BLaER1 (cell line): ENCODE measurements around the gene ASB13.
A peak's percentile ranks its signal among the peaks of the same experiment; 100 is the strongest.

Source experiments
- H3K27ac ChIP-seq: shearing (Covaris generic); formaldehyde crosslinking; 2 replicates; pipeline ENCODE4 v1.8.1; 2022
- H3K27me3 ChIP-seq: shearing (Covaris generic); formaldehyde crosslinking; 2 replicates; pipeline ENCODE4 v1.8.1; 2022
- H3K36me3 ChIP-seq: shearing (Covaris generic); formaldehyde crosslinking; 2 replicates; pipeline ENCODE4 v1.8.1; 2022
- H3K4me1 ChIP-seq: shearing (Covaris generic); formaldehyde crosslinking; 2 replicates; pipeline ENCODE4 v1.8.1; 2022
- H3K4me2 ChIP-seq: shearing (Covaris generic); formaldehyde crosslinking; 2 replicates; pipeline ENCODE4 v1.8.1; 2022
- H3K4me3 ChIP-seq: shearing (Covaris generic); formaldehyde crosslinking; 2 replicates; pipeline ENCODE4 v1.8.1; 2022
- H3K9ac ChIP-seq: shearing (Covaris generic); formaldehyde crosslinking; 2 replicates; pipeline ENCODE4 v1.8.1; 2022
- H3K9me3 ChIP-seq: shearing (Covaris generic); formaldehyde crosslinking; 2 replicates; pipeline ENCODE4 v1.8.1; 2022
- H4K20me1 ChIP-seq: shearing (Covaris generic); formaldehyde crosslinking; 2 replicates; pipeline ENCODE4 v1.8.1; 2022
- Cebpa-rat ChIP-seq: shearing (Covaris generic); IDR thresholded peaks from 2 replicates; pipeline ENCODE4 v1.8.1; 2022

The ASB13 gene

DNA sequence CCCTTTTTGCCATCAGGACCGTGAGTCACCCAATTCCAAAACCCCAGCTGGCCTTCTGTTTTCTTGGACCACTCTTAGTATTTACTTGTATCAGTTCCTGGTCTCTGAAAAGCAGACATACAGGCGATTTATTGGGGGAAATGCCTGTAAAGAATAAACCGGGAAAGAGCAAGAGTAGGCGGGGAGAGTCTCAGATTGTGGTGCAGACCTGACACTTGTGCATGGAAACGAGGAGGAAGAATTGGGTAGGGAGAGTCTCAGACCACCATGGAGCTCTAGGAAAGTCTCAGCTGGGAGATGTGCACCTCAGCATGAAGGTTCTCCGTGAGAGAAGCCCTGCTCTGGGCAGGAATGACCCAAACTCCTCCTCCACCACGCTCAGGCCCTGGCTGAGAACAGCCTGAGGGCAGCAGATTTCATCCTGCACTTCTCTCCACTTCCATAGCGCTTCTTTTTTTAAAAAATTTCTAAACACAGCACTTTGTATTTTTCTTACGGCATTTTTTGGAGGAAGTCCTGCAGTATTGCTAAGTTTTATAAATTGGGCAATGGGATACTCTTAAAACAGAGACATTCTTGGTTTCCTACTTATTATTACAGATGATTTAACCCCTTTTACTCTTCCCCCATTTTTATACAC is 12.1 kb upstream of the ASB13 start:
- Histone ChIP-seq H3K9me3 (peaks cover 9% of the 10 kb centered on the region), H3K27me3 (no peaks in the 10 kb centered on the region), H4K20me1 (no peaks in the 10 kb centered on the region), H3K36me3 (no peaks in the 10 kb centered on the region), H3K4me1 (no peaks in the 10 kb centered on the region), H3K9ac (no peak overlapping the region), H3K4me2 (no peak overlapping the region), H3K27ac (no peak overlapping the region), H3K4me3 (no peak overlapping the region)
- no peak for TF ChIP-seq Cebpa-rat

DNA sequence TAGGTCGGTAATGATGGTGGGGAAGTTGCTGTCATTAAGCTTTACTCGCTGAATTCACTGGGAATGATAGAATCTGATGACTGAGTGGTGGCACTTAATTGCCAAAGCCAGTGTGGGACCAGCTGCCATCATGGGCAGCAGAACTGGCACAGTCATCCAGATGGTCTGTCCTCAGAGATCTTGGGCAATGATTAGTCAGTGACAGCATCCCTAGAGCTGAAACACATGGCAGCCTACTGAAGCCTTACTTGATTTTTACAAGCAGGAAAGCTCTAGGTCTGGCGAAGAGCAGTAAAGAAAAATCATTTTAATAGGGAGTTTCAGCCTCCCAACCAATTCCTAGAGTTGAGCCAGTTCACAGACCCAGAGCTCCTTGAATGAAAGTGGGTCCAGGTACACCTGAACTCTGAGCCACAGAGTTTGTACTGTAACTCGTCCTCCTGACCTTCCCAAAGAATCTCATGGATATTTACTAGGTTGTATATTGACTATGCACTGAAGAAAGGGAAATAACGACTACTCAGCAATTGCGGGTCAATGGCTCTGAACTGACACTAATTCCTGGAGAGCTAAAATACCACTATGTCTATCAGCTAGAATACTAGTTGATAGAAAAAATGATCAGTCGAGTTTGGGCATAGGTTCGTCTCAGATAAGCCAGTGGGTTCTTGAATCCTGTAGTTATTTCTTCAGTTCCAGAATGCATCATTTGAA is 4.4 kb upstream of the ASB13 start:
- H3K9me3 ChIP-seq: peaks cover 18% of the 10 kb centered on the region
- H4K20me1 ChIP-seq: no peaks in the 10 kb centered on the region
- no peak overlapping the region for H3K4me2 ChIP-seq
- no peaks in the 10 kb centered on the region for H3K36me3 ChIP-seq
- no peak for TF ChIP-seq Cebpa-rat
- peaks cover 10% of the 10 kb centered on the region for H3K4me1 ChIP-seq
- peaks cover 19% of the 10 kb centered on the region for H3K27me3 ChIP-seq
- H3K4me3 ChIP-seq: no peak overlapping the region
- no peak overlapping the region for H3K27ac ChIP-seq
- H3K9ac ChIP-seq: no peak overlapping the region

DNA sequence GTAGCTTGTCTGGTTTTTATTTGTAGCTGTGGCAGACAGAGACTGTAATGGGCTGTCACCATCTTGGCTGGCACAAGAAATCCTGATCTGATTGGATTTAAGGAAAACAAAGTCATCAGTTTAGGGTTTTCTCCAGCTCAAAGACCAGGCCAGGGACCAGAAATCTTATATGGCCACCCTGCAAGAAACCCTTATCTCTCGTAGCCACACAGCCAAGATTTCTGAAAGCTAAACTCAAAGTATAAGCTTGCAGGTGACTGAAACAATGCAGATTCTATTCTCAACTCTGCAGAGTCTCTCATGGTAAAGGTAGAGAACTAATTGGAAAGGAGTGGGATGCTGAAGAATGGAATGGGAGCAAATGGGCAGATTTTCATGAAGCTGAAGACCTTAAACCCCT is 3.2 kb upstream of the ASB13 start:
- Histone ChIP-seq H3K9ac (no peak overlapping the region), H3K4me2 (no peak overlapping the region), H3K9me3 (peaks cover 18% of the 10 kb centered on the region), H3K4me3 (no peak overlapping the region), H3K4me1 (peaks cover 16% of the 10 kb centered on the region), H3K36me3 (no peaks in the 10 kb centered on the region), H3K27ac (no peak overlapping the region), H4K20me1 (no peaks in the 10 kb centered on the region), H3K27me3 (peaks cover 29% of the 10 kb centered on the region)
- TF ChIP-seq Cebpa-rat: no peak

DNA sequence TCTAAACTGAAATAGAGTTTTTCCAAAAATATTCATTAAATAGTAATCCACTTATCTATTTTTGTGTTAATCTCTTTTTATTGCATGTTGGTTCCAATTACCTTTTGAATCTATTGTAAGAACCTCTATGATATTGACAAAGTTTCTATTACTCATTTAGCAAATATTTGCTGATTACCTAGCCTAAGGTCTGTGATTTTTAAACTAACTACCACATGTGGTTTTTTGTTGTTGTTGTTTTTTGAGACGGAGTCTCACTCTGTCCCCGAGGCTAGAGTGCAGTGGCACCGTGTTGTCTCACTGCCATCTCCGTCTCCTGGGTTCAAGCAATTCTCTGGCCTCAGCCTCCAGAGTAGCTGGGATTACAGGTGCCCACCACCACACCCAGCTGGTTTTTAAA is 2.0 kb upstream of the ASB13 start:
- Histone ChIP-seq H3K36me3 (no peaks in the 10 kb centered on the region), H3K4me1 (peaks cover 20% of the 10 kb centered on the region), H4K20me1 (peaks cover 8% of the 10 kb centered on the region), H3K4me3 (no peak overlapping the region), H3K27me3 (peaks cover 29% of the 10 kb centered on the region), H3K4me2 (no peak overlapping the region), H3K27ac (no peak overlapping the region), H3K9me3 (peaks cover 8% of the 10 kb centered on the region), H3K9ac (no peak overlapping the region)
- TF ChIP-seq Cebpa-rat: no peak

DNA sequence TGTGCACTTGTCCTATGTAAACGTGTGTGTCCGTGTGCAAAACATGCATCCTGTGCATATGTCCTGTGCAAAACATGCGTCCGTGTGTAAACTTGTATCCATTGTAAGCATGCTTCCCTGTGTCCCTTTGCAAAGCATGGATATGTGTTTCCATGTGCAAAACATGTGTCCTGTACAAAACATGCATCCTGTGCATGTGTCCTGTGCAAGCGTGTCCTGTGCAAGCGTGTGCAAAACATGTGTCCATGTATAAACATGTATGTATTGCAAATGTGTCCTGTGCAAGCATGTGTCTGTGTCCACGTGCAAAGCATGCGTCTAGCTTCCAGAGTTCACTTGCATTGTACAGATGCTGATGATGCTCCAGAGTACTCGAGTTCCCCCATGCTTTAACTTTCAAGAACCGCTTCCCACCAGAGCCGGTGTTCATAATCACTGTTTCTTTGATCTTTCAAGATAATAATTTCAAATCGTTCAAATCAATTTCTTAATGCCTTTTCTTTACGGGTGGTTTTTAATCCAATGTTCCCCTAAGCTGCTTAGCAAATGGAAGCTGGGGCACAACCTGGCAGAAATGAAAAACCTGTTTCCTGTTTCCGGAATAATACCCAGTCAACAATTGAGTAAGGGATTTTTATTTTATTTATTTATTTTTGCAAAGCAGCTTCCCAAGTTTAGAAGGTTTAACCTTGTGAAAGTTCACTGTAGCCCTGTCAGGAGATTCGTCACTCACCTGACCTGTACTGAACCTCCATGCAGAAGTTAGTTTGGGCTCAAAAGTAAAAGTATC is 641 bp upstream of the ASB13 start:
- H3K36me3 ChIP-seq: no peaks in the 10 kb centered on the region
- peak overlapping the region; percentile 80 for H3K4me2 ChIP-seq
- no peak overlapping the region for H3K27ac ChIP-seq
- H3K4me1 ChIP-seq: peaks cover 29% of the 10 kb centered on the region
- TF ChIP-seq Cebpa-rat: no peak
- no peaks in the 10 kb centered on the region for H3K9me3 ChIP-seq
- H3K9ac ChIP-seq: peak overlapping the region; percentile 74; the same call in 1 of the 2 replicates
- peak overlapping the region; percentile 76 for H3K4me3 ChIP-seq
- H4K20me1 ChIP-seq: peaks cover 11% of the 10 kb centered on the region
- peaks cover 29% of the 10 kb centered on the region for H3K27me3 ChIP-seq

DNA sequence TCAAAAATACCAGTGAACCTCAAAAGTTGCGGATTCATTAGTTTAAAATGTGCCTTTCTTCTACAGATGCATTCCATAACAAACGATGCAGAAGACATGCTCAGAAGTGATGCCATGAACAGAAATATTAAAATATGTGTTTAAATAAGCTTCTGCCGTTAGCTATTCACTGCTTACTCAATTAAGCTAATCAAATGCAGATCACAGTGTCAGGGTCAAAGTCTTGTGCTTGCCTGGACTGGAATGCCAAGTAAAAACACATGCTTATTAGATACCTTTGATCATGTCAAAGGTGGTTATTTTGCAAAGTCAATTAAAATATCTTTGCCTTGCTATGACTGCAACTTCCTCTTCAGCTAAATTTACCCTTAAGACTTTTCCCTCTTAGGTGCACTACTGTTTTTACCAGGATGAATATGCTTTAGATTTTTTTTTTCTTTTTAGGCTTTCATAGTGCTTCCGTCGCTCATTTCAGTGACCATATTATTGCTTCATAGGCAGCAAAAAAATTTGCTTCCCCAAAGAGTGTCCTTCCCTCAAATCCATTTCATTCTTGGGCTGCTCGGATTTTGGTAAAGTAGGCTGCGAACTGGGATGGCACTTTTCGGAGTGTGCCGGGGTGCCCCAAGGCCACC is 905 bp downstream of the ASB13 start:
- Histone ChIP-seq H3K4me1 (peaks cover 29% of the 10 kb centered on the region), H4K20me1 (peaks cover 11% of the 10 kb centered on the region), H3K4me3 (peak overlapping the region; percentile 76), H3K9me3 (no peaks in the 10 kb centered on the region), H3K27me3 (peaks cover 29% of the 10 kb centered on the region), H3K36me3 (no peaks in the 10 kb centered on the region), H3K4me2 (peak overlapping the region; percentile 80), H3K9ac (peak overlapping the region; percentile 74), H3K27ac (no peak overlapping the region)
- TF ChIP-seq Cebpa-rat: 0 out of 2 replicates have a peak, but pooled peaks have one; percentile 16

GRCh38 chr10:5663692-5664427 is 2.5 kb downstream of the ASB13 start:
- peaks cover 29% of the 10 kb centered on the region for H3K27me3 ChIP-seq
- H3K27ac ChIP-seq: no peak overlapping the region
- H3K4me3 ChIP-seq: no peak overlapping the region
- no peak for TF ChIP-seq Cebpa-rat
- no peak overlapping the region for H3K9ac ChIP-seq
- H3K4me1 ChIP-seq: peaks cover 29% of the 10 kb centered on the region
- no peaks in the 10 kb centered on the region for H3K36me3 ChIP-seq
- H3K9me3 ChIP-seq: no peaks in the 10 kb centered on the region
- peak overlapping the region; percentile 44; the same call in 1 of the 2 replicates for H3K4me2 ChIP-seq
- H4K20me1 ChIP-seq: peaks cover 11% of the 10 kb centered on the region

DNA sequence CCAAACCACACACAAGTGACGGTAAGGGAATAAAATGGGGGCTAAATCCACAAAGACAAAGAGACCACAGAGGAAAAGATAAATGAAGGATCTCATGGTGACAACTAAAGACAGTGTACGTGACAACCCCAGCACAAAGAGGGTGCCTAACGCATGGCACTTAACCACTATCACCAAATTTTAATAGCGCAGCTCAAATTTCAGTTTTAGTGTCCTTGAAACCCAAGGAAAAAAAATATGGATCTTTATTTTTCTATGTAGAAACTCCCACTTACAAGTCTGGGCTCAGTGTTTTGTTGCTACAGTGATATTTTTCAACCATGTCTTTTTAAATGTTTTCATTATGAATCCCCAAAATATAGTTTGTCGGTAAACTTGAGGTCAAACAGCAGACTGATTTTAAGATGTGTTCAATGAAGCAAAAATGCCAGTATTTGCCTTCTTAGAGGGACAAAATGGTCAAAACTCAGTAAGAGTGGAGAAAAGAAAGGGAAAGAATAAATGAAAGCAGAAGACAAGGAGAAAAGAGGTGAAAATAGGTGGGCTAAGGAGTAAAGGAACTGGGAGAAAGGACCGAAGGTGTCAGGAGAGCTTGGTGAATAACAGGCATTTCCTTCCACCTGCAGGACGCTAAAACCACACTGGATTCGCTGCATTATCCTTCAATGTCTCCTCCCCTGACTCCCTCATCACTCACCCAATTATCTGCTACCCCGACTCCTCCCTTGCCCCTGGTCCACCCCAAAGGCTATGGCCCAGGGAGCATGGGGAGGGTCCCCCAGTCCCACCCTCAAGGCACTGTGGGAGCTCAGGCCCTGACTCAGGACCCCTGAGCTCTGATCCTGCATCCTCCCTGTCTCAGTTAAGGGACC is 3.5 kb downstream of the ASB13 start:
- Histone ChIP-seq H3K9ac (no peak overlapping the region), H3K36me3 (no peaks in the 10 kb centered on the region), H3K4me3 (no peak overlapping the region), H3K27me3 (peaks cover 29% of the 10 kb centered on the region), H4K20me1 (peaks cover 11% of the 10 kb centered on the region), H3K4me1 (peaks cover 29% of the 10 kb centered on the region), H3K9me3 (no peaks in the 10 kb centered on the region), H3K4me2 (peak overlapping the region; percentile 44), H3K27ac (no peak overlapping the region)
- no peak for TF ChIP-seq Cebpa-rat
